ENCODE data around the gene RUFY3.
"Not testable (repeated sequence)": the region's sequence is repeated elsewhere in the genome, so short reads cannot be mapped to it uniquely, and the experiment has no call there.

The RUFY3 gene

GRCh38 chr4:70747874-70748273 is 26.1 kb downstream of the RUFY3 start:
- Histone ChIP-seq H3K27ac (ENCODE audit: low read depth, low read length) (no peak overlapping the region), H3K4me3 (ENCODE audit: low read length) (no peak overlapping the region), H3K27me3 (ENCODE audit: control insufficient read depth, insufficient read depth, low read length) (no peaks in the 10 kb centered on the region), H3K36me3 (ENCODE audit: control insufficient read depth, insufficient read depth, low read length) (no peaks in the 10 kb centered on the region), H3K9ac (ENCODE audit: low read length) (no peak overlapping the region), H3K4me1 (ENCODE audit: control insufficient read depth, insufficient read depth, low read length) (no peaks in the 10 kb centered on the region)

GRCh38 chr4:70749313-70749712 is 27.5 kb downstream of the RUFY3 start:
- H3K4me1 ChIP-seq (ENCODE audit: control insufficient read depth, insufficient read depth, low read length), result no peaks in the 10 kb centered on the region
- H3K9ac ChIP-seq (ENCODE audit: low read length), result no peak overlapping the region
- H3K27ac ChIP-seq (ENCODE audit: low read depth, low read length), result no peak overlapping the region
- no peaks in the 10 kb centered on the region for H3K27me3 ChIP-seq (ENCODE audit: control insufficient read depth, insufficient read depth, low read length)
- H3K4me3 ChIP-seq (ENCODE audit: low read length), result no peak overlapping the region
- no peaks in the 10 kb centered on the region for H3K36me3 ChIP-seq (ENCODE audit: control insufficient read depth, insufficient read depth, low read length)

GRCh38 chr4:70752236-70752635 is 30.5 kb downstream of the RUFY3 start:
- H3K9ac ChIP-seq (ENCODE audit: low read length), result no peak overlapping the region
- no peaks in the 10 kb centered on the region for H3K4me1 ChIP-seq (ENCODE audit: control insufficient read depth, insufficient read depth, low read length)
- no peaks in the 10 kb centered on the region for H3K36me3 ChIP-seq (ENCODE audit: control insufficient read depth, insufficient read depth, low read length)
- H3K27ac ChIP-seq (ENCODE audit: low read depth, low read length), result no peak overlapping the region
- H3K27me3 ChIP-seq (ENCODE audit: control insufficient read depth, insufficient read depth, low read length), result no peaks in the 10 kb centered on the region
- H3K4me3 ChIP-seq (ENCODE audit: low read length), result no peak overlapping the region

GRCh38 chr4:70753630-70754029 is 31.9 kb downstream of the RUFY3 start:
- H3K27ac ChIP-seq (ENCODE audit: low read depth, low read length), result no peak overlapping the region
- H3K36me3 ChIP-seq (ENCODE audit: control insufficient read depth, insufficient read depth, low read length), result no peaks in the 10 kb centered on the region
- H3K9ac ChIP-seq (ENCODE audit: low read length), result no peak overlapping the region
- no peaks in the 10 kb centered on the region for H3K4me1 ChIP-seq (ENCODE audit: control insufficient read depth, insufficient read depth, low read length)
- no peak overlapping the region for H3K4me3 ChIP-seq (ENCODE audit: low read length)
- no peaks in the 10 kb centered on the region for H3K27me3 ChIP-seq (ENCODE audit: control insufficient read depth, insufficient read depth, low read length)

GRCh38 chr4:70754470-70754869 is 32.7 kb downstream of the RUFY3 start:
- Histone ChIP-seq H3K27ac (ENCODE audit: low read depth, low read length) (no peak overlapping the region), H3K36me3 (ENCODE audit: control insufficient read depth, insufficient read depth, low read length) (no peaks in the 10 kb centered on the region), H3K9ac (ENCODE audit: low read length) (no peak overlapping the region), H3K4me1 (ENCODE audit: control insufficient read depth, insufficient read depth, low read length) (no peaks in the 10 kb centered on the region), H3K4me3 (ENCODE audit: low read length) (no peak overlapping the region), H3K27me3 (ENCODE audit: control insufficient read depth, insufficient read depth, low read length) (no peaks in the 10 kb centered on the region)

- Histone ChIP-seq H3K36me3 (ENCODE audit: control insufficient read depth, insufficient read depth, low read length) (no peaks in the 10 kb centered on the region), H3K27me3 (ENCODE audit: control insufficient read depth, insufficient read depth, low read length) (no peaks in the 10 kb centered on the region), H3K4me1 (ENCODE audit: control insufficient read depth, insufficient read depth, low read length) (no peaks in the 10 kb centered on the region), H3K9ac (ENCODE audit: low read length) (no peak overlapping the region), H3K27ac (ENCODE audit: low read depth, low read length) (no peak overlapping the region), H3K4me3 (ENCODE audit: low read length) (no peak overlapping the region)
These were observed 33.4 kb downstream of the RUFY3 start for GRCh38 chr4:70754990-70755688.

GRCh38 chr4:70759126-70759525 is 37.4 kb downstream of the RUFY3 start:
- H3K36me3 ChIP-seq (ENCODE audit: control insufficient read depth, insufficient read depth, low read length), result no peaks in the 10 kb centered on the region
- no peak overlapping the region for H3K27ac ChIP-seq (ENCODE audit: low read depth, low read length)
- H3K4me3 ChIP-seq (ENCODE audit: low read length), result no peak overlapping the region
- H3K4me1 ChIP-seq (ENCODE audit: control insufficient read depth, insufficient read depth, low read length), result no peaks in the 10 kb centered on the region
- no peak overlapping the region for H3K9ac ChIP-seq (ENCODE audit: low read length)
- H3K27me3 ChIP-seq (ENCODE audit: control insufficient read depth, insufficient read depth, low read length), result no peaks in the 10 kb centered on the region

- Histone ChIP-seq H3K4me1 (ENCODE audit: control insufficient read depth, insufficient read depth, low read length) (no peaks in the 10 kb centered on the region), H3K9ac (ENCODE audit: low read length) (no peak overlapping the region), H3K27ac (ENCODE audit: low read depth, low read length) (no peak overlapping the region), H3K36me3 (ENCODE audit: control insufficient read depth, insufficient read depth, low read length) (no peaks in the 10 kb centered on the region), H3K4me3 (ENCODE audit: low read length) (no peak overlapping the region), H3K27me3 (ENCODE audit: control insufficient read depth, insufficient read depth, low read length) (no peaks in the 10 kb centered on the region)
These were observed 37.9 kb downstream of the RUFY3 start for GRCh38 chr4:70759627-70760026.

GRCh38 chr4:70760662-70761061 is 38.9 kb downstream of the RUFY3 start:
- no peaks in the 10 kb centered on the region for H3K36me3 ChIP-seq (ENCODE audit: control insufficient read depth, insufficient read depth, low read length)
- no peak overlapping the region for H3K9ac ChIP-seq (ENCODE audit: low read length)
- no peak overlapping the region for H3K27ac ChIP-seq (ENCODE audit: low read depth, low read length)
- no peaks in the 10 kb centered on the region for H3K27me3 ChIP-seq (ENCODE audit: control insufficient read depth, insufficient read depth, low read length)
- H3K4me1 ChIP-seq (ENCODE audit: control insufficient read depth, insufficient read depth, low read length), result no peaks in the 10 kb centered on the region
- H3K4me3 ChIP-seq (ENCODE audit: low read length), result no peak overlapping the region

GRCh38 chr4:70761276-70761816 is 39.6 kb downstream of the RUFY3 start:
- no peak overlapping the region for H3K27ac ChIP-seq (ENCODE audit: low read depth, low read length)
- H3K4me3 ChIP-seq (ENCODE audit: low read length), result no peak overlapping the region
- no peaks in the 10 kb centered on the region for H3K27me3 ChIP-seq (ENCODE audit: control insufficient read depth, insufficient read depth, low read length)
- no peak overlapping the region for H3K9ac ChIP-seq (ENCODE audit: low read length)
- no peaks in the 10 kb centered on the region for H3K4me1 ChIP-seq (ENCODE audit: control insufficient read depth, insufficient read depth, low read length)
- H3K36me3 ChIP-seq (ENCODE audit: control insufficient read depth, insufficient read depth, low read length), result no peaks in the 10 kb centered on the region

- H3K4me3 ChIP-seq (ENCODE audit: low read length), result no peak overlapping the region
- H3K9ac ChIP-seq (ENCODE audit: low read length), result no peak overlapping the region
- H3K27ac ChIP-seq (ENCODE audit: low read depth, low read length), result no peak overlapping the region
- no peaks in the 10 kb centered on the region for H3K4me1 ChIP-seq (ENCODE audit: control insufficient read depth, insufficient read depth, low read length)
- H3K36me3 ChIP-seq (ENCODE audit: control insufficient read depth, insufficient read depth, low read length), result peaks cover 7% of the 10 kb centered on the region
- no peaks in the 10 kb centered on the region for H3K27me3 ChIP-seq (ENCODE audit: control insufficient read depth, insufficient read depth, low read length)
These were observed 43.6 kb downstream of the RUFY3 start for GRCh38 chr4:70765368-70765767.

- no peak overlapping the region for H3K9ac ChIP-seq (ENCODE audit: low read length)
- H3K4me1 ChIP-seq (ENCODE audit: control insufficient read depth, insufficient read depth, low read length), result no peaks in the 10 kb centered on the region
- H3K27me3 ChIP-seq (ENCODE audit: control insufficient read depth, insufficient read depth, low read length), result no peaks in the 10 kb centered on the region
- no peak overlapping the region for H3K27ac ChIP-seq (ENCODE audit: low read depth, low read length)
- peaks cover 9% of the 10 kb centered on the region for H3K36me3 ChIP-seq (ENCODE audit: control insufficient read depth, insufficient read depth, low read length)
- H3K4me3 ChIP-seq (ENCODE audit: low read length), result no peak overlapping the region
These were observed 46.7 kb downstream of the RUFY3 start for GRCh38 chr4:70768301-70768948.

- not testable (repeated sequence) for H3K36me3 ChIP-seq (ENCODE audit: control insufficient read depth, insufficient read depth, low read length); H3K9ac ChIP-seq (ENCODE audit: low read length); H3K27me3 ChIP-seq (ENCODE audit: control insufficient read depth, insufficient read depth, low read length); H3K4me1 ChIP-seq (ENCODE audit: control insufficient read depth, insufficient read depth, low read length); H3K27ac ChIP-seq (ENCODE audit: low read depth, low read length); H3K4me3 ChIP-seq (ENCODE audit: low read length)
These were observed 47.6 kb downstream of the RUFY3 start for GRCh38 chr4:70769396-70769795.

Data from rectal smooth muscle tissue (tissue), 1 donor.